ENCODE measurements around the gene CELF4. TPM values are rescaled to one million over a fixed set of nuclear protein-coding genes. Genes with fewer than 3 reads are reported as not detected.

CELF4 gene
- total and polyA plus RNA-seq, 2 of the 4 experiments (the other 2 are of a cell fraction): not detected

DNA sequence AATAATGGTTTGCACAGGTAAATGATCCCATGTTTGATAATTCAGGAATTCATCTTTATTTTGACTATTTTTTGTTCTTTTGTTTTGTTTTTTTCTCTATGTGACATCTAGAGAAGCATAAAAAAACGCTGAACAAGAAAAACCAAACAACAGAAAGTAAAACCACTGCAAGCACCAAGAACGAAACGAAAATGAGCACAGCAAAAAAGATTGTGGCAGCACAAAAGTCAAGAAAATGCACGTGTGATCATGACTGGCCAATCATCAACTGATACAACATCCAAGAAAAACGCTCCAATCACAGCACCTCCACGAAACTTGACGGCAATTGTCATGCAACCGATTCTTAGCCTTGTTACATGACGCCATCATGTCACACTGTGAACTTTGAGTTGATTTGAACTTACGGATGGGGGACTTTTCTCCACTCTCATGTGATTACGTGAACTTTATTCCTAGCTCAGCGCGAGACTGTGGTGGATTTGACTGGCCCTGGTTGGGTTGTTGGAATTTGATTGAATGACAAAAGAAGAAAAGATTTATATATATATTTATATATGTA, 318.7 kb downstream of the CELF4 start:
- Histone ChIP-seq H4K91ac (ENCODE audit: insufficient read depth, low read depth, low read length) (no peak overlapping the region), H3K4ac (ENCODE audit: low read depth, low read length) (no peak overlapping the region), H2AK9ac (replicated peaks; ENCODE audit: low read depth, low read length, poor library complexity) (no peak overlapping the region), H3K18ac (ENCODE audit: low read depth, low read length) (no peak overlapping the region), H3K27ac (ENCODE audit: insufficient read depth, low read length) (no peak overlapping the region), H4K20me1 (ENCODE audit: insufficient read depth, low read length) (no peaks in the 10 kb centered on the region), H3K4me2 (ENCODE audit: low read depth, low read length) (no peak overlapping the region), H2BK120ac (ENCODE audit: low read depth, low read length) (no peak overlapping the region), H3K9me3 (ENCODE audit: control insufficient read depth, insufficient read depth, low read length) (no peaks in the 10 kb centered on the region), H2BK20ac (ENCODE audit: low read depth, low read length) (no peak overlapping the region), H2AK5ac (ENCODE audit: low read depth, low read length) (no peak overlapping the region), H4K8ac (ENCODE audit: low read depth in 2 of 2, low read length in 2 of 2) (no peak overlapping the region), H2BK5ac (ENCODE audit: low read depth, low read length, poor library complexity, severe bottlenecking) (no peak overlapping the region), H2AFZ (replicated peaks; ENCODE audit: low read length, poor library complexity) (peak overlapping the region; percentile 48), H3K79me1 (ENCODE audit: low read depth in 1 of 2, low read length in 2 of 2) (no peaks in the 10 kb centered on the region), H3K36me3 (ENCODE audit: control insufficient read depth, insufficient read depth, low read length) (no peaks in the 10 kb centered on the region), H3K14ac (replicated peaks; ENCODE audit: low read depth, low read length) (no peak overlapping the region), H3K9me1 (ENCODE audit: insufficient read depth, low read length) (no peaks in the 10 kb centered on the region), H3K4me1 (ENCODE audit: control insufficient read depth, insufficient read depth, low read length) (no peaks in the 10 kb centered on the region), H3K4me3 (ENCODE audit: insufficient read depth, low read depth, low read length) (no peak overlapping the region), H2BK15ac (ENCODE audit: low read depth, low read length) (no peak overlapping the region), H3K23ac (ENCODE audit: low read depth, low read length) (no peak overlapping the region), H3K27me3 (ENCODE audit: control insufficient read depth, insufficient read depth, low read length) (peaks cover 36% of the 10 kb centered on the region), H3K56ac (ENCODE audit: extremely low read depth, insufficient read depth, low read length) (no peak overlapping the region), H3K9ac (ENCODE audit: low read depth, low read length) (no peak overlapping the region), H4K5ac (ENCODE audit: low read depth, low read length) (no peak overlapping the region)
- WGBS, 2 experiments (ENCODE audit: extremely low coverage in 2 of 2, insufficient read length in 1 of 2): 80% methylated on average over 1 of the region's 13 CpGs; no CpG with 5 or more reads in 1 of the 2 experiments
- no TSS peak for BruUV-seq (replicated peaks)
- POLR2A ChIA-PET (ENCODE audit: unreplicated experiment): no interaction called here
- intact Hi-C loops (cut with micrococcal nuclease): no loop called here
- in situ Hi-C loops (cut with MboI; ENCODE audit: low sequenced_read_pairs): no loop called here
- ATAC-seq (ENCODE audit: low read depth): no peak
- TF ChIP-seq NFE2L2 (IDR thresholded peaks at IDR 0.05; ENCODE audit: low read depth, low read length) (no peak), CEBPB (IDR thresholded peaks at IDR 0.05; ENCODE audit: low read depth, low read length) (no peak), ELK1 (IDR thresholded peaks at IDR 0.05; ENCODE audit: borderline replicate concordance, low read depth, low read length) (no peak), RCOR1 (IDR thresholded peaks at IDR 0.05; ENCODE audit: insufficient replicate concordance, low read length) (no peak), BHLHE40 (IDR thresholded peaks at IDR 0.05; ENCODE audit: low read depth, low read length) (no peak), FOS (IDR thresholded peaks at IDR 0.05; ENCODE audit: low read depth, low read length) (no peak), RAD21 (IDR thresholded peaks at IDR 0.05; ENCODE audit: low read length) (no peak), SMC3 (IDR thresholded peaks at IDR 0.05; ENCODE audit: low read depth, low read length) (no peak), MXI1 (IDR thresholded peaks at IDR 0.05; ENCODE audit: borderline replicate concordance, low read depth, low read length) (no peak), POLR2A (IDR thresholded peaks at IDR 0.05; ENCODE audit: low read depth, low read length) (no peak), RFX5 (IDR thresholded peaks at IDR 0.05; ENCODE audit: low read depth, low read length) (no peak), MAFK (IDR thresholded peaks at IDR 0.05; ENCODE audit: low read depth, low read length) (no peak), CHD1 (IDR thresholded peaks at IDR 0.05; ENCODE audit: low read depth, low read length) (no peak), MAZ (IDR thresholded peaks at IDR 0.05; ENCODE audit: borderline replicate concordance, low read depth, low read length) (no peak)
- TF ChIP-seq, protein P1, sequence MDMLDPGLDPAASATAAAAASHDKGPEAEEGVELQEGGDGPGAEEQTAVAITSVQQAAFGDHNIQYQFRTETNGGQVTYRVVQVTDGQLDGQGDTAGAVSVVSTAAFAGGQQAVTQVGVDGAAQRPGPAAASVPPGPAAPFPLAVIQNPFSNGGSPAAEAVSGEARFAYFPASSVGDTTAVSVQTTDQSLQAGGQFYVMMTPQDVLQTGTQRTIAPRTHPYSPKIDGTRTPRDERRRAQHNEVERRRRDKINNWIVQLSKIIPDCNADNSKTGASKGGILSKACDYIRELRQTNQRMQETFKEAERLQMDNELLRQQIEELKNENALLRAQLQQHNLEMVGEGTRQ (IDR thresholded peaks at IDR 0.05; ENCODE audit: low read depth, low read length): no peak
- CTCF ChIA-PET: no interaction called here
- dilution Hi-C loops (cut with HindIII; ENCODE audit: low sequenced_read_pairs, unreplicated experiment): no loop called here
- DNase-seq: no peak
